Measurements from ENCODE around the gene ICAM1. TPM values are rescaled to one million over a fixed set of nuclear protein-coding genes. Genes with fewer than 3 reads are reported as not detected.

ICAM1 gene
- total and polyA plus RNA-seq, 2 of the 13 experiments (the other 11 are each of a cell fraction or from before 2014, with no cell fraction given), result 37.9 to 98.4 TPM

GRCh38 chr19:10332965-10333757 lies 62.2 kb downstream of the ICAM1 start, which contains the start of gene RAVER1 (continued):
- TF ChIP-seq ZBTB49 (CRISPR knock-in tag; IDR thresholded peaks at IDR 0.05; ENCODE audit: borderline replicate concordance) (no peak), HDAC2 (CRISPR knock-in tag; IDR thresholded peaks at IDR 0.05) (no peak; the same call in 1 of the 2 replicates), NR2F1 (CRISPR knock-in tag; IDR thresholded peaks at IDR 0.05) (no peak), DMTF1 (CRISPR knock-in tag; IDR thresholded peaks at IDR 0.05) (peak; percentile 83), JUNB (CRISPR knock-in tag; IDR thresholded peaks at IDR 0.05; ENCODE audit: borderline replicate concordance) (no peak), E2F2 (CRISPR knock-in tag; IDR thresholded peaks at IDR 0.05; ENCODE audit: borderline replicate concordance) (no peak), ZNF652 (CRISPR knock-in tag; IDR thresholded peaks at IDR 0.05; ENCODE audit: borderline replicate concordance, low read depth) (no peak), ZNF414 (CRISPR knock-in tag; IDR thresholded peaks at IDR 0.05) (no peak; the same call in 1 of the 2 replicates), ZBTB26 (CRISPR knock-in tag; IDR thresholded peaks at IDR 0.05; ENCODE audit: borderline replicate concordance) (peak; percentile 26; the same call in 1 of the 2 replicates), ZNF317 (CRISPR knock-in tag; IDR thresholded peaks at IDR 0.05) (0 out of 2 replicates have a peak, but pooled peaks have one; percentile 21), TFDP2 (CRISPR knock-in tag; IDR thresholded peaks at IDR 0.05) (0 out of 2 replicates have a peak, but pooled peaks have one; percentile 63), IKZF5 (CRISPR knock-in tag; IDR thresholded peaks at IDR 0.05) (0 out of 2 replicates have a peak, but pooled peaks have one; percentile 15), ZNF513 (CRISPR knock-in tag; conservative IDR thresholded peaks at IDR 0.05) (0 out of 2 replicates have a peak, but pooled peaks have one; percentile 28), ATRX (CRISPR knock-in tag; IDR thresholded peaks at IDR 0.05; ENCODE audit: borderline replicate concordance) (no peak)

All from HepG2 (cell line).